LNCaP clone FGC (cell line): ENCODE results near the gene IL1R1.
"Not testable (repeated sequence)": the region's sequence is repeated elsewhere in the genome, so short reads cannot be mapped to it uniquely, and the experiment has no call there.

Source experiments
- DNase-seq: peaks from one replicate; pipeline ENCODE4 v3.0.0-alpha.2; 2011; ENCODE audit warnings: low read depth
- H3K4me3 ChIP-seq: 2 replicates; pipeline ENCODE4 v1.5.1; 2011; ENCODE audit warnings: mild to moderate bottlenecking, low read depth, low read length, control low read depth
- CTCF ChIP-seq: IDR thresholded peaks from 2 replicates; pipeline ENCODE4 v1.5.1; 2012; ENCODE audit warnings: mild to moderate bottlenecking; ENCODE audit not compliant: control insufficient read depth, insufficient read depth; ENCODE audit errors: extremely low read depth

Gene IL1R1

GRCh38 chr2:102106133-102106556 is 36.4 kb upstream of the IL1R1 start:
- no peak for DNase-seq
- TF ChIP-seq CTCF, result no peak
- no peak overlapping the region for H3K4me3 ChIP-seq

GRCh38 chr2:102106813-102107740 is 35.5 kb upstream of the IL1R1 start:
- H3K4me3 ChIP-seq, DNase-seq: not testable (repeated sequence)

GRCh38 chr2:102107741-102108070 is 34.8 kb upstream of the IL1R1 start:
- no peak for DNase-seq

GRCh38 chr2:102109016-102109415 is 33.5 kb upstream of the IL1R1 start:
- no peak overlapping the region for H3K4me3 ChIP-seq
- no peak for DNase-seq
- no peak for TF ChIP-seq CTCF

More at GRCh38 chr2:102107741-102108070, 34.8 kb upstream of the IL1R1 start:
- TF ChIP-seq CTCF, result no peak
- H3K4me3 ChIP-seq, result no peak overlapping the region

GRCh38 chr2:102110171-102110570 is 32.4 kb upstream of the IL1R1 start:
- TF ChIP-seq CTCF, result no peak
- no peak overlapping the region for H3K4me3 ChIP-seq
- no peak for DNase-seq

- TF ChIP-seq CTCF, result no peak
- H3K4me3 ChIP-seq, result no peak overlapping the region
- no peak for DNase-seq
Measured at GRCh38 chr2:102110596-102111334, 31.8 kb upstream of the IL1R1 start.

GRCh38 chr2:102111823-102112222 is 30.7 kb upstream of the IL1R1 start:
- no peak for DNase-seq
- no peak overlapping the region for H3K4me3 ChIP-seq
- TF ChIP-seq CTCF, result no peak
